EH (cell line): ENCODE results near the gene APOF.
"Not testable (repeated sequence)": the region's sequence is repeated elsewhere in the genome, so short reads cannot be mapped to it uniquely, and the experiment has no call there.

Experiments used
- DNase-seq: peaks from one replicate; pipeline ENCODE4 v3.0.0-alpha.2; 2015; ENCODE audit warnings: low read depth

Gene APOF

GRCh38 chr12:56373515-56373914 is 10.9 kb upstream of the APOF start:
- DNase-seq, result no peak

GRCh38 chr12:56366948-56367347 is 4.3 kb upstream of the APOF start:
- no peak for DNase-seq

- no peak for DNase-seq
Measured at GRCh38 chr12:56361487-56362129, 1.0 kb downstream of the APOF start.

GRCh38 chr12:56359851-56360767 is 2.5 kb downstream of the APOF start, which contains the start of gene STAT2:
TSS of gene STAT2 (minus strand) at chr12:56360107. CDS start at chr12:56356571, 3,536 bp downstream.
- DNase-seq, result peak; percentile 100

- DNase-seq, result peak; percentile 89
Measured at GRCh38 chr12:56358836-56359532, 3.7 kb downstream of the APOF start.

GRCh38 chr12:56351325-56351724 is 11.3 kb downstream of the APOF start:
- DNase-seq, result no peak

- DNase-seq, result no peak
Measured at GRCh38 chr12:56350662-56351061, 12.0 kb downstream of the APOF start.

GRCh38 chr12:56348776-56349175 is 13.9 kb downstream of the APOF start:
- no peak for DNase-seq

GRCh38 chr12:56347255-56347654 is 15.4 kb downstream of the APOF start:
- DNase-seq, result not testable (repeated sequence)

- no peak for DNase-seq
Measured at GRCh38 chr12:56346675-56347074, 16.0 kb downstream of the APOF start.

GRCh38 chr12:56342290-56342689 is 20.4 kb downstream of the APOF start:
- DNase-seq, result not testable (repeated sequence)

GRCh38 chr12:56341616-56342015 is 21.0 kb downstream of the APOF start:
- no peak for DNase-seq

- no peak for DNase-seq
Measured at GRCh38 chr12:56339158-56339422, 23.6 kb downstream of the APOF start.

GRCh38 chr12:56338308-56339157 is 24.1 kb downstream of the APOF start, which contains the start of gene IL23A:
TSS of gene IL23A (plus strand) at chr12:56338884. CDS start at chr12:56339045, 161 bp downstream.
- DNase-seq, result no peak

GRCh38 chr12:56337753-56338251 is 24.9 kb downstream of the APOF start:
- DNase-seq, result no peak

GRCh38 chr12:56336361-56337167 is 26.1 kb downstream of the APOF start:
- no peak for DNase-seq

GRCh38 chr12:56335527-56335926 is 27.1 kb downstream of the APOF start:
- DNase-seq, result not testable (repeated sequence)

GRCh38 chr12:56334490-56334793 is 28.2 kb downstream of the APOF start:
- DNase-seq, result no peak

GRCh38 chr12:56333679-56334489 is 28.8 kb downstream of the APOF start, which contains the start of gene PAN2:
TSS of gene PAN2 (minus strand) at chr12:56334000. CDS start at chr12:56333094, 906 bp downstream.
- peak; percentile 98 for DNase-seq

GRCh38 chr12:56333197-56333678 is 29.4 kb downstream of the APOF start:
- DNase-seq, result no peak
